Measurements from ENCODE around the gene ERGIC1.

Gene ERGIC1

DNA sequence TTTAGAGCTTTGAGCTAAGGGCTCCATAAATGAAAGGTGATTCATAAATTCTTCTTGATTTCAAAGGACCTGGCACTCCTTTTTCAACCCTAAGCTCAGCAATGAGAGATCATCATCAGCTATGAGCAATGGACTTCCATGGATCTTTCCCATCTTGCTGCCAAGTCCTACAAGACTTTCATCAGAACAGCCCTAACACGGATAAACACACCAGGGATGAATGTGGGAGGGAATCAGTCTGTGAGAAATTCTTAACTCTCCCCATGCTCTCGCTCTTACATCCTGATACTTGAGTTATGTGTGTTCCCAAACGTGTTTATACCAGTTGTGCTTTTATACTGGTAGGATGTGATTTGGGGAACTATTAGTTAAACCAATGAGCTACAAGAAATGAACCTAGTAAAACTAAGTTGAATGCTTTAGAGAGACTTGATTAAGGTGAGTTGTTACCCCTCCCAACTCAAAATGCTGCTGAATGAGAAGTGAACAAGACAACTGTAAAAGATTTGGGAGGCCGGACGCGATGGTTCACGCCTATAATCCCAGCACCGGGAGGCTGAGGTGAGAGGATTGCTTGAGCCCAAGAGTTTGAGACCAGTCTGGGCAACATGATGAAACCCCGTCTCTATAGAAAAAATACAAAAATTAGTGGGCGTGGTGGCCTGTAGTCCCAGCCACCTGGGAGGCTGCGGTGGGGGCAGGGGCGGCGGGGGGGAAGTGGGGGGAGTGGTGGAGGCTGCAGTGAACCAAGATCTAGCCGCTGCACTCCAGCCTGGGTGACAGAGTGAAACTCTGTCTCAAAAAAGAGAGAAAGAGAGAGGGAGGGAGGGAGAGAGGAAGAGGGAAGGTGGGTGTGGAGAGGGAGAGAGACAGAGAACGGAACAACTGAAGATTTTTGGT, 120.0 kb downstream of the ERGIC1 start:
- Histone ChIP-seq H3K4me2 (ENCODE audit: low read depth, low read length, poor library complexity, severe bottlenecking) (no peak overlapping the region), H3K36me3 (ENCODE audit: low read length) (no peaks in the 10 kb centered on the region), H3K27ac (ENCODE audit: low read depth, low read length) (no peak overlapping the region), H4K20me1 (ENCODE audit: low read depth, low read length) (no peaks in the 10 kb centered on the region), H3K27me3 (ENCODE audit: low read length) (no peaks in the 10 kb centered on the region), H3K9me3 (ENCODE audit: insufficient read depth, low read length) (no peaks in the 10 kb centered on the region), H3K9me2 (replicated peaks; ENCODE audit: insufficient read depth, low read length) (no peaks in the 10 kb centered on the region), H2AFZ (ENCODE audit: low read depth, low read length, severe bottlenecking) (no peak overlapping the region), H3K4me3 (ENCODE audit: insufficient read depth, low read length, poor library complexity, severe bottlenecking) (no peak overlapping the region), H3K79me2 (ENCODE audit: insufficient read depth, low read length) (no peaks in the 10 kb centered on the region), H3K9ac (ENCODE audit: low read length) (no peak overlapping the region), H3F3A (ENCODE audit: insufficient read depth) (0 out of 2 replicates have a peak, but pooled peaks cover 4% of the 10 kb centered on the region)
- TF ChIP-seq EZH2phosphoT487 (conservative IDR thresholded peaks at IDR 0.05; ENCODE audit: low read length) = no peak
- TF ChIP-seq, protein P1, sequence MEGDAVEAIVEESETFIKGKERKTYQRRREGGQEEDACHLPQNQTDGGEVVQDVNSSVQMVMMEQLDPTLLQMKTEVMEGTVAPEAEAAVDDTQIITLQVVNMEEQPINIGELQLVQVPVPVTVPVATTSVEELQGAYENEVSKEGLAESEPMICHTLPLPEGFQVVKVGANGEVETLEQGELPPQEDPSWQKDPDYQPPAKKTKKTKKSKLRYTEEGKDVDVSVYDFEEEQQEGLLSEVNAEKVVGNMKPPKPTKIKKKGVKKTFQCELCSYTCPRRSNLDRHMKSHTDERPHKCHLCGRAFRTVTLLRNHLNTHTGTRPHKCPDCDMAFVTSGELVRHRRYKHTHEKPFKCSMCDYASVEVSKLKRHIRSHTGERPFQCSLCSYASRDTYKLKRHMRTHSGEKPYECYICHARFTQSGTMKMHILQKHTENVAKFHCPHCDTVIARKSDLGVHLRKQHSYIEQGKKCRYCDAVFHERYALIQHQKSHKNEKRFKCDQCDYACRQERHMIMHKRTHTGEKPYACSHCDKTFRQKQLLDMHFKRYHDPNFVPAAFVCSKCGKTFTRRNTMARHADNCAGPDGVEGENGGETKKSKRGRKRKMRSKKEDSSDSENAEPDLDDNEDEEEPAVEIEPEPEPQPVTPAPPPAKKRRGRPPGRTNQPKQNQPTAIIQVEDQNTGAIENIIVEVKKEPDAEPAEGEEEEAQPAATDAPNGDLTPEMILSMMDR (IDR thresholded peaks at IDR 0.05; ENCODE audit: insufficient read depth, low read length, poor library complexity, severe bottlenecking) = no peak

DNA sequence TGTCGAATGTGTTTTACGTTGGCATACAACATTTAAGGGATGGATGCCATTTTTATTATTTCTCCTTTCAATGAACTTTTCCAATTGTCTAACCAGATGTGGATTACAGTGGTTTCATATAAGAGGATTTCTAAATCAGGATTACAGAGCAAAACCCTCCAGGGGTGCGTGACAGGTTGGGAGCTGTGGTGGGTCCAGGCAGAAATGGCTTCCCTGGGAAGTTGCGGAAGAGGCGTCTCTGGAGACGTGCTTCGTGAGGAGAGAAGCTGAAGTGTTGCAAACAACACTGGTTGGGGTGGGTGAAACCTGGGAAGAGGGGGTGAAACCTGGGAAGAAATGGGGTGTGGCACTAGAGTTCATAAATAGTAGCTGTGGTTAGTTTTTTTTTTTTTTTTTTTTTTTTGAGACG, 120.7 kb downstream of the ERGIC1 start:
- H3K9me2 ChIP-seq (replicated peaks; ENCODE audit: insufficient read depth, low read length) = no peaks in the 10 kb centered on the region
- no peak overlapping the region for H3K27ac ChIP-seq (ENCODE audit: low read depth, low read length)
- TF ChIP-seq EZH2phosphoT487 (conservative IDR thresholded peaks at IDR 0.05; ENCODE audit: low read length) = no peak
- TF ChIP-seq, protein P1 (IDR thresholded peaks at IDR 0.05; ENCODE audit: insufficient read depth, low read length, poor library complexity, severe bottlenecking) = no peak
- no peaks in the 10 kb centered on the region for H3K27me3 ChIP-seq (ENCODE audit: low read length)
- no peak overlapping the region for H3K4me2 ChIP-seq (ENCODE audit: low read depth, low read length, poor library complexity, severe bottlenecking)
- 0 out of 2 replicates have a peak, but pooled peaks cover 4% of the 10 kb centered on the region for H3F3A ChIP-seq (ENCODE audit: insufficient read depth)
- H3K79me2 ChIP-seq (ENCODE audit: insufficient read depth, low read length) = no peaks in the 10 kb centered on the region
- no peaks in the 10 kb centered on the region for H4K20me1 ChIP-seq (ENCODE audit: low read depth, low read length)
- H3K9me3 ChIP-seq (ENCODE audit: insufficient read depth, low read length) = no peaks in the 10 kb centered on the region
- no peaks in the 10 kb centered on the region for H3K36me3 ChIP-seq (ENCODE audit: low read length)
- no peak overlapping the region for H2AFZ ChIP-seq (ENCODE audit: low read depth, low read length, severe bottlenecking)
- no peak overlapping the region for H3K9ac ChIP-seq (ENCODE audit: low read length)
- H3K4me3 ChIP-seq (ENCODE audit: insufficient read depth, low read length, poor library complexity, severe bottlenecking) = no peak overlapping the region

GRCh38 chr5:172956228-172956627, 122.2 kb downstream of the ERGIC1 start:
- H3F3A ChIP-seq (ENCODE audit: insufficient read depth) = 0 out of 2 replicates have a peak, but pooled peaks cover 4% of the 10 kb centered on the region
- no peaks in the 10 kb centered on the region for H3K36me3 ChIP-seq (ENCODE audit: low read length)
- no peaks in the 10 kb centered on the region for H4K20me1 ChIP-seq (ENCODE audit: low read depth, low read length)
- H3K4me2 ChIP-seq (ENCODE audit: low read depth, low read length, poor library complexity, severe bottlenecking) = no peak overlapping the region
- peaks cover 11% of the 10 kb centered on the region; the same call in 1 of the 2 replicates for H3K79me2 ChIP-seq (ENCODE audit: insufficient read depth, low read length)
- H3K9me2 ChIP-seq (replicated peaks; ENCODE audit: insufficient read depth, low read length) = no peaks in the 10 kb centered on the region
- no peak overlapping the region for H3K27ac ChIP-seq (ENCODE audit: low read depth, low read length)
- no peak overlapping the region for H2AFZ ChIP-seq (ENCODE audit: low read depth, low read length, severe bottlenecking)
- no peak overlapping the region for H3K4me3 ChIP-seq (ENCODE audit: insufficient read depth, low read length, poor library complexity, severe bottlenecking)
- no peaks in the 10 kb centered on the region for H3K9me3 ChIP-seq (ENCODE audit: insufficient read depth, low read length)
- no peak overlapping the region for H3K9ac ChIP-seq (ENCODE audit: low read length)
- no peaks in the 10 kb centered on the region for H3K27me3 ChIP-seq (ENCODE audit: low read length)
- TF ChIP-seq, protein P1 (IDR thresholded peaks at IDR 0.05; ENCODE audit: insufficient read depth, low read length, poor library complexity, severe bottlenecking) = no peak
- TF ChIP-seq EZH2phosphoT487 (conservative IDR thresholded peaks at IDR 0.05; ENCODE audit: low read length) = no peak
